B cell (primary cell): ENCODE results near the gene NBEAL2. TPM values are rescaled to one million over a fixed set of nuclear protein-coding genes. Genes with fewer than 3 reads are reported as not detected.

Experiments
- ATAC-seq: fragments of 200-7000 bp; cut with Tn5 transposase; one replicate; pipeline ENCODE4 v1.10.0; 2021; ENCODE audit warnings: low read depth, mild to moderate bottlenecking, moderate number of reproducible peaks, moderate library complexity
- CTCF ChIA-PET: fragments of 350-600 bp; sonication (Branson Sonifier 250); formaldehyde crosslinking; loops from one replicate; lab custom pipeline; 2021; ENCODE audit warnings: antibody characterized with exemption, inconsistent platforms; lab: Charles Lee
- POLR2A ChIA-PET: fragments of 350-600 bp; sonication (Branson Sonifier 250); formaldehyde crosslinking; loops from one replicate; lab custom pipeline; 2021; ENCODE audit warnings: antibody characterized with exemption; lab: Charles Lee
- DNase-seq: peaks from one replicate; pipeline ENCODE4 v3.0.0; 2013
- H2AFZ ChIP-seq: 2 replicates; pipeline ENCODE4 v1.6.1; 2012; ENCODE audit warnings: mild to moderate bottlenecking, low read depth, low read length; ENCODE audit not compliant: insufficient read depth, poor library complexity, severe bottlenecking
- H3K27ac ChIP-seq, 2 donors: 1 replicate in 1 of 2; 2 replicates in 1 of 2; pipeline ENCODE4 v1.5.1; 2012 to 2013; ENCODE audit warnings: low read length in 2 of 2, mild to moderate bottlenecking in 2 of 2, moderate library complexity in 1 of 2
- H3K27me3 ChIP-seq, 4 experiments: fragments of 200-600 bp in 1 of 4; sonication (generic) in 1 of 4; replicated peaks in 1 of 4; 1 replicate in 2 of 4; 2 replicates in 2 of 4; pipeline versions ENCODE4 v1.6.1 to v1.7.0; 2013 to 2016; ENCODE audit warnings: low read length in 3 of 4, mild to moderate bottlenecking in 2 of 4, mixed read lengths in 1 of 4, moderate library complexity in 1 of 4; ENCODE audit not compliant: insufficient read depth in 4 of 4, control insufficient read depth in 3 of 4; ENCODE audit errors: control extremely low read depth in 1 of 4
- H3K36me3 ChIP-seq, 2 experiments: replicated peaks in 1 of 2; 1 replicate in 1 of 2; 2 replicates in 1 of 2; pipeline versions ENCODE4 v1.6.1 to v1.7.1; 2013; ENCODE audit warnings: low read length in 1 of 2; ENCODE audit not compliant: insufficient read depth in 2 of 2, control insufficient read depth in 1 of 2; ENCODE audit errors: control extremely low read depth in 1 of 2, extremely low read depth in 1 of 2
- H3K4me1 ChIP-seq, 2 donors: fragments of 200-600 bp in 1 of 2; sonication (generic) in 1 of 2; 1 replicate in 1 of 2; 2 replicates in 1 of 2; pipeline versions ENCODE4 v1.5.1 to v1.6.1; 2013 to 2017; ENCODE audit warnings: low read length in 2 of 2; ENCODE audit not compliant: control insufficient read depth in 2 of 2, insufficient read depth in 2 of 2
- H3K4me2 ChIP-seq: replicated peaks from 2 replicates; pipeline ENCODE3; 2012; ENCODE audit warnings: mild to moderate bottlenecking, low read depth, low read length; ENCODE audit not compliant: poor library complexity, severe bottlenecking
- H3K4me3 ChIP-seq, 5 experiments: fragments of 200-600 bp in 1 of 5; sonication (generic) in 1 of 5; 1 replicate in 3 of 5; 2 replicates in 2 of 5; pipeline versions ENCODE4 v1.5.1 to v1.7.0; 2011 to 2016; ENCODE audit warnings: low read length in 4 of 5, mild to moderate bottlenecking in 4 of 5, low read depth in 2 of 5, control low read depth in 1 of 5, moderate library complexity in 1 of 5; ENCODE audit not compliant: insufficient read depth in 1 of 5; ENCODE audit errors: control extremely low read depth in 1 of 5, extremely low read depth in 1 of 5
- H3K79me2 ChIP-seq: fragments of 200-600 bp; sonication (generic); one replicate; pipeline ENCODE4 v1.6.0; 2016; ENCODE audit warnings: low read length; ENCODE audit not compliant: control insufficient read depth, insufficient read depth
- H3K9ac ChIP-seq: fragments of 200-600 bp; sonication (generic); 2 replicates; pipeline ENCODE4 v1.6.1; 2017; ENCODE audit warnings: mild to moderate bottlenecking, low read length, moderate library complexity
- H3K9me3 ChIP-seq, 3 donors: one replicate each; pipeline versions ENCODE4 v1.6.1 to v1.7.1; 2013; ENCODE audit warnings: low read length in 2 of 3; ENCODE audit not compliant: control insufficient read depth in 2 of 3, insufficient read depth in 1 of 3; ENCODE audit errors: control extremely low read depth in 1 of 3
- H4K20me1 ChIP-seq: 2 replicates; pipeline ENCODE4 v1.6.0; 2012; ENCODE audit warnings: mild to moderate bottlenecking, low read length; ENCODE audit not compliant: insufficient read depth, control insufficient read depth, poor library complexity, severe bottlenecking
- H3K27ac Mint-ChIP-seq: one replicate; pipeline ENCODE4 v1.8.0; 2021; ENCODE audit warnings: mixed read lengths
- H3K27me3 Mint-ChIP-seq: one replicate; pipeline ENCODE4 v1.8.0; 2021; ENCODE audit warnings: mixed read lengths
- H3K4me1 Mint-ChIP-seq: one replicate; pipeline ENCODE4 v1.8.0; 2021; ENCODE audit warnings: mixed read lengths
- H3K4me3 Mint-ChIP-seq: one replicate; pipeline ENCODE4 v1.8.0; 2021; ENCODE audit warnings: mixed read lengths
- H3K9me3 Mint-ChIP-seq: one replicate; pipeline ENCODE4 v1.8.0; 2022; ENCODE audit warnings: mixed read lengths; ENCODE audit not compliant: insufficient read depth
- CTCF ChIP-seq: fragments of 200-600 bp; IDR thresholded peaks from one replicate; pipeline ENCODE4 v1.8.0; 2022; ENCODE audit warnings: antibody characterized with exemption, mild to moderate bottlenecking
- EZH2 ChIP-seq: IDR thresholded peaks from 2 replicates; pipeline ENCODE4 v1.6.1; 2012; ENCODE audit warnings: borderline replicate concordance, low read depth, mild to moderate bottlenecking, moderate library complexity, low read length; ENCODE audit not compliant: insufficient read depth, poor library complexity, severe bottlenecking
- WGBS: methylation state at CpG from one replicate; pipeline ENCODE4 v1.1.5; 2013; ENCODE audit warnings: missing lambda C conversion rate; ENCODE audit not compliant: insufficient coverage; 5-methylcytosine and 5-hydroxymethylcytosine counted together
- intact Hi-C: fragments of 100-400 bp; cut with micrococcal nuclease; formaldehyde crosslinking; loops from one replicate; pipeline ENCODE4 v1.10.0; 2022
- polyA plus RNA-seq: library from polyadenylated mRNA; depleted of rRNA; stranded (reverse); fragments of >200 nt; gene quantifications from 2 replicates; pipeline ENCODE4 v1.2.3, GENCODE V29; 2012
- total RNA-seq, 2 donors: library from RNA; stranded (reverse); fragments of 120-200 nt in 1 of 2; gene quantifications; 1 replicate in 1 of 2; 2 replicates in 1 of 2; pipeline versions ENCODE4 v1.2.3 to v1.2.4, GENCODE V29; 2013 to 2022

NBEAL2 gene
- total and polyA plus RNA-seq, 2 donors (not counting 1 experiment from before 2014, with no cell fraction given): 63.8 to 155 TPM

GRCh38 chr3:46970391-46971091, 8.9 kb upstream of the NBEAL2 start:
- H3K36me3 ChIP-seq: peaks cover 0 to 19% of the 10 kb centered on the region in 2 experiments
- H3K27ac Mint-ChIP-seq: peak overlapping the region; percentile 90
- peaks cover 96 to 99% of the 10 kb centered on the region in 2 donors for H3K4me1 ChIP-seq
- H3K4me3 ChIP-seq: no peak overlapping the region
- H3K9me3 ChIP-seq: no peaks in the 10 kb centered on the region
- H3K9me3 Mint-ChIP-seq: no peaks in the 10 kb centered on the region
- POLR2A ChIA-PET: interaction anchor here (0.7 kb wide), 1 partner anchor 13 kb away, joined by 3 read pairs; no protein-coding TSS in a partner anchor
- 96% methylated on average over 3 of the region's 3 CpGs for WGBS
- no peak overlapping the region for H3K9ac ChIP-seq
- ATAC-seq: no peak
- no peak for DNase-seq
- intact Hi-C loops: no loop called here
- H4K20me1 ChIP-seq: peaks cover 99% of the 10 kb centered on the region
- H3K79me2 ChIP-seq: peaks cover 99% of the 10 kb centered on the region
- peak overlapping the region; percentile 80 for H3K4me3 Mint-ChIP-seq
- H3K27ac ChIP-seq: peak overlapping the region in 1 of 2 donors; percentile 77
- H3K27me3 ChIP-seq: no peaks in the 10 kb centered on the region
- peak overlapping the region; percentile 72 for H3K4me2 ChIP-seq
- H2AFZ ChIP-seq: no peak overlapping the region
- H3K27me3 Mint-ChIP-seq: no peaks in the 10 kb centered on the region
- peaks cover 86% of the 10 kb centered on the region for H3K4me1 Mint-ChIP-seq
- CTCF ChIA-PET: interaction anchor here (0.7 to 1.2 kb wide), 3 partner anchors 28 to 353 kb away, joined by 3 to 4 read pairs (median 4); no protein-coding TSS in a partner anchor
- no peak for TF ChIP-seq CTCF
- no peak for TF ChIP-seq EZH2

GRCh38 chr3:46971151-46971550, 8.3 kb upstream of the NBEAL2 start:
- H3K36me3 ChIP-seq: peaks cover 0 to 16% of the 10 kb centered on the region in 2 experiments
- H3K4me2 ChIP-seq: peak overlapping the region; percentile 72
- no peaks in the 10 kb centered on the region for H3K27me3 ChIP-seq
- Mint-ChIP-seq H3K9me3 (no peaks in the 10 kb centered on the region), H3K27ac (peak overlapping the region; percentile 90), H3K27me3 (no peaks in the 10 kb centered on the region), H3K4me1 (peaks cover 82% of the 10 kb centered on the region), H3K4me3 (peak overlapping the region; percentile 80)
- CTCF ChIA-PET: no interaction called here
- 47% methylated on average over 5 of the region's 6 CpGs for WGBS
- H4K20me1 ChIP-seq: peaks cover 99% of the 10 kb centered on the region
- peaks cover 99% of the 10 kb centered on the region for H3K79me2 ChIP-seq
- POLR2A ChIA-PET: no interaction called here
- TF ChIP-seq CTCF (no peak), EZH2 (no peak)
- H3K9ac ChIP-seq: peak overlapping the region; percentile 36
- peaks cover 90 to 99% of the 10 kb centered on the region in 2 donors for H3K4me1 ChIP-seq
- intact Hi-C loops: no loop called here
- no peaks in the 10 kb centered on the region for H3K9me3 ChIP-seq
- peak overlapping the region in 1 of 2 donors; percentile 77 for H3K27ac ChIP-seq
- no peak for DNase-seq
- ATAC-seq: no peak
- peak overlapping the region in 3 of 5 experiments; percentile 0 to 28 (median 9) for H3K4me3 ChIP-seq
- no peak overlapping the region for H2AFZ ChIP-seq
